ES-I3 (cell line): ENCODE measurements around the gene ZNF266.

Experiments used
- H3K36me3 ChIP-seq: 2 replicates; pipeline ENCODE4 v1.6.1; 2013; ENCODE audit warnings: mild to moderate bottlenecking, low read length, control low read depth, moderate library complexity; ENCODE audit not compliant: insufficient read depth
- H3K4me1 ChIP-seq: 2 replicates; pipeline ENCODE4 v1.6.1; 2013; ENCODE audit warnings: mild to moderate bottlenecking, control low read depth, low read length; ENCODE audit not compliant: insufficient read depth
- H3K9ac ChIP-seq: 2 replicates; pipeline ENCODE4 v1.6.1; 2013; ENCODE audit warnings: low read depth, mild to moderate bottlenecking, low read length, moderate library complexity
- H3K9me3 ChIP-seq: 2 replicates; pipeline ENCODE4 v1.6.1; 2013; ENCODE audit warnings: mild to moderate bottlenecking, low read length, moderate library complexity; ENCODE audit not compliant: control insufficient read depth, insufficient read depth

The ZNF266 gene

DNA sequence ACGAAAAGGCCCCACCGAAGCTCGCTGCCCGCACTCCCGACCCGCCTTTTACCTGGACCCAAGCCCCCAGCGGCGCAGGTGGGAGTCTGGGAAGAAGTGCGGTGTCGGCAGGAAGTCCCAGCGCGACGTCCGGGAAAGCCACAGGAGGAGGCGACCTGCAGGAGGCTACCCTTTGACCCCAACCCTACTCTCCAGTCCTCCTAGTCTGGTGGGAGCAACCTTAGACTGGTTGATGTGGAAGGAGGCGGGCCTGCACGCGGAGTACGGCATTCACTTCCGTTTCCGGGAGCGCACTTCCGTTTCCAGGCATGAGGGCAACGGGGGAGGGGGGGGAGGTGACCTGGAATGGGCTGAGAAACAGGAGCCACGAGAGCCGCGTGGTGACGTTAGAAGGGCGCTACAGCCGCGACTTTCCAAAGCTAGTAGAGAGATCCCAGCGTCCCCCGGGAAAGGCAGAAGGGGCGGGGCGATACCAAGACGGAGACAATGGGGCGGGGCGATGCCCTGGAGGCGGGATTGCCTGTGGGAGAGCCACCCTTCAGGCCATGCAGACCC is 28.5 kb downstream of the ZNF266 start:
- Histone ChIP-seq H3K9ac (peak overlapping the region; percentile 22; the same call in 1 of the 2 replicates), H3K4me1 (no peaks in the 10 kb centered on the region), H3K36me3 (no peaks in the 10 kb centered on the region), H3K9me3 (peaks cover 8% of the 10 kb centered on the region; the same call in 1 of the 2 replicates)

DNA sequence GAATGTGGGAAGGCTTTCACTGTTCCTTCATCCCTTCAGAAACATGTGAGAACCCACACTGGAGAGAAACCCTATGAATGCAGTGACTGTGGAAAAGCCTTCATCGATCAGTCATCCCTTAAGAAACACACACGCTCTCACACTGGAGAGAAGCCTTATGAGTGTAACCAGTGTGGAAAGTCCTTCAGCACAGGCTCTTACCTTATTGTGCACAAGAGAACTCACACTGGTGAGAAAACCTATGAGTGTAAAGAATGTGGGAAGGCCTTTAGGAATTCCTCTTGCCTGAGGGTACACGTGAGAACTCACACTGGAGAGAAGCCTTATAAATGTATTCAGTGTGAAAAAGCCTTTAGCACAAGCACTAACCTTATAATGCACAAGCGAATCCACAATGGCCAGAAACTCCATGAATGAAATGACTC is 54.0 kb downstream of the ZNF266 start:
- H3K36me3 ChIP-seq: peaks cover 19% of the 10 kb centered on the region; the same call in 1 of the 2 replicates
- H3K9me3 ChIP-seq: peaks cover 11% of the 10 kb centered on the region
- H3K9ac ChIP-seq: no peak overlapping the region
- H3K4me1 ChIP-seq: no peaks in the 10 kb centered on the region

DNA sequence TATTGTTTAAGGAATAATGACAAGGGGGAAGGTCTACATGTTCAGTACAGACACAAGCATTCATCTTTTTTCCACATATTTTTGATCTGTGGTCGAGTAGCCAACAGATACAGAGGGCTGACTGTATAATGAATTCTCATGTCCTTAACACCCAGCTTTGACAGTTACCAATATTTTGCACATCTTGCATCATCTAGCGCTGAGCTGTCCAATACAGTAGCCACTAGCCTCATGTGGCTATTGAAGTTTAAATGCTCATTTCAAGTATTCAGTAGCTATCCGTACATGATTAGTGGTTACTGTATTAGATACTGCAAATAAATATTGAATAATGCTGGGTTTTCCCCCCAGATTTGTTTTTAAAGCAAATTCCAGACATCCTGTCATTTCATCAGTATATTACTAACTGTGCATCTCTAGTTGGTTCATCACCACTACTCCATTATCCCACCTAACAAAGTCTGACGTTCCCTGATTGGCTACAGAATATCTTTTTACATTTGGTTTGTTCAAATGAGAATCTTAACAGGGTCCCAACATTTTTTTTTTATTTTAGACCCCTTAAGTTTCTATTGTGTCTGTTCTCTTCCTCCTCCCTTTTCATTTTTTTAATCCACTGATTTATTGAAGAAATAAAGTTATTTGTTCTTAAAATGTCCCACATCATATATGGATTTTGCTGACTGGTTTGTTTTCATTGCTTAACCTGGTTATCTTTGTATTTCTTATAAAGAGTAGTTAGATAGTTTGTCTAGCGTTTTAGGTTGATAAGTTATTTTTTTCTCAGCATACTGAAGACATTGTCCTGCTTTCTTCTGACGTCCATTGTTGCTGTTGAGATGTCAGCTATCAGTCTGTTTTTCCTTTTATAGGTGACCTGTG is 64.4 kb downstream of the ZNF266 start:
- H3K4me1 ChIP-seq: no peaks in the 10 kb centered on the region
- no peak overlapping the region for H3K9ac ChIP-seq
- no peaks in the 10 kb centered on the region for H3K36me3 ChIP-seq
- H3K9me3 ChIP-seq: no peaks in the 10 kb centered on the region

DNA sequence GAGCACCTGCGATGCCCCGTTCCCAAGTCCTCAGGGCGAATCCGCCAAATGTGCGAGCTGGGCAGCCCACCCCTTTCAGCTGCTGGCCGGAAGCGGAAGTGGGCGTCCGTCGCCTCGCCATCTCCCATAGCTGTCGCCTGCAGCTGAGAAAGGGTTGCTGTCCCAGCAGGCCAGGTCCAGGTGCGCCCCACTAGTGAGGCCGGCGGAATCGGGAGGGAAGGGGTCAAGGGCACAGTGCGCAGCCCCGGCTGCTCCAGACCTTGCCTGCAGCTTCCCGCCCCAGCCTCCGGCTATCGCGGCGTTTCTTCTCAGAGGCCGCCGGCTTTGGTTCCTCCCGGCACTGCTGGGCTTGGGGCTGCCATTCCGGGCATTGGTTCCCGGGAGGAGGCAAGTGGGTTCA is 72.5 kb downstream of the ZNF266 start, which contains the start of gene ZNF177:
ZNF177 (plus strand) TSS at position 109 of the 400 bp plus-strand sequence. CDS start 15,299 bp downstream, outside the sequence.
- no peaks in the 10 kb centered on the region; the same call in none of the 2 replicates for H3K9me3 ChIP-seq
- H3K36me3 ChIP-seq: no peaks in the 10 kb centered on the region; the same call in 1 of the 2 replicates
- H3K9ac ChIP-seq: peak within 1 kb of the TSS; percentile 36; the same call in 1 of the 2 replicates
- no peaks in the 10 kb centered on the region for H3K4me1 ChIP-seq
